ENCODE results near the gene FOXQ1. TPM values are rescaled to one million over a fixed set of nuclear protein-coding genes. Genes with fewer than 3 reads are reported as not detected.
A peak's percentile ranks its signal among the peaks of the same experiment; 100 is the strongest.

FOXQ1 gene
- not detected in 2 replicates for total RNA-seq
- long read RNA-seq: 0 reads

GRCh38 chr6:1311400-1312202 is at the start of gene FOXQ1:
Gene FOXQ1 (plus strand): TSS chr6:1312098. CDS start chr6:1312705, 607 bp downstream.
- no peaks in the 10 kb centered on the region for H3K9me3 Mint-ChIP-seq

GRCh38 chr6:1262704-1263038 is 49.2 kb upstream of the FOXQ1 start:
- Mint-ChIP-seq H3K9me3 (no peaks in the 10 kb centered on the region), H3K36me3 (ENCODE audit: low read depth) (no peaks in the 10 kb centered on the region), H3K4me1 (no peaks in the 10 kb centered on the region), H3K27me3 (ENCODE audit: low read depth) (peaks cover 10% of the 10 kb centered on the region), H3K4me3 (no peak overlapping the region), H3K27ac (ENCODE audit: unreplicated experiment) (no peak overlapping the region)
- no peak for DNase-seq (ENCODE audit: low read depth, low spot score)
- TF ChIP-seq CTCF (conservative IDR thresholded peaks at IDR 0.05): no peak

More at GRCh38 chr6:1311400-1312202, at the start of gene FOXQ1:
- peaks cover 26% of the 10 kb centered on the region for H3K4me1 Mint-ChIP-seq
- DNase-seq (ENCODE audit: low read depth, low spot score): no peak
- peaks cover 89% of the 10 kb centered on the region for H3K27me3 Mint-ChIP-seq (ENCODE audit: low read depth)
- no peak within 1 kb of the TSS for H3K27ac Mint-ChIP-seq (ENCODE audit: unreplicated experiment)
- peaks cover 8% of the 10 kb centered on the region for H3K36me3 Mint-ChIP-seq (ENCODE audit: low read depth)
- H3K4me3 Mint-ChIP-seq: peak within 1 kb of the TSS; percentile 69
- no peak for TF ChIP-seq CTCF (conservative IDR thresholded peaks at IDR 0.05)

GRCh38 chr6:1263039-1263849 is 48.7 kb upstream of the FOXQ1 start:
- H3K27ac Mint-ChIP-seq (ENCODE audit: unreplicated experiment): no peak overlapping the region
- H3K36me3 Mint-ChIP-seq (ENCODE audit: low read depth): no peaks in the 10 kb centered on the region
- no peak for DNase-seq (ENCODE audit: low read depth, low spot score)
- no peaks in the 10 kb centered on the region for H3K9me3 Mint-ChIP-seq
- H3K4me3 Mint-ChIP-seq: no peak overlapping the region
- H3K4me1 Mint-ChIP-seq: no peaks in the 10 kb centered on the region
- peaks cover 10% of the 10 kb centered on the region for H3K27me3 Mint-ChIP-seq (ENCODE audit: low read depth)
- TF ChIP-seq CTCF (conservative IDR thresholded peaks at IDR 0.05): no peak

GRCh38 chr6:1263850-1264377 is 48.0 kb upstream of the FOXQ1 start:
- H3K27ac Mint-ChIP-seq (ENCODE audit: unreplicated experiment): no peak overlapping the region
- no peak for DNase-seq (ENCODE audit: low read depth, low spot score)
- H3K9me3 Mint-ChIP-seq: no peaks in the 10 kb centered on the region
- H3K4me3 Mint-ChIP-seq: no peak overlapping the region
- no peak for TF ChIP-seq CTCF (conservative IDR thresholded peaks at IDR 0.05)
- no peaks in the 10 kb centered on the region for H3K36me3 Mint-ChIP-seq (ENCODE audit: low read depth)
- peaks cover 15% of the 10 kb centered on the region for H3K27me3 Mint-ChIP-seq (ENCODE audit: low read depth)
- no peaks in the 10 kb centered on the region for H3K4me1 Mint-ChIP-seq

GRCh38 chr6:1264619-1265445 is 47.1 kb upstream of the FOXQ1 start:
- Mint-ChIP-seq H3K27me3 (ENCODE audit: low read depth) (peaks cover 16% of the 10 kb centered on the region), H3K4me3 (no peak overlapping the region), H3K36me3 (ENCODE audit: low read depth) (no peaks in the 10 kb centered on the region), H3K4me1 (no peaks in the 10 kb centered on the region), H3K9me3 (no peaks in the 10 kb centered on the region), H3K27ac (ENCODE audit: unreplicated experiment) (no peak overlapping the region)
- no peak for DNase-seq (ENCODE audit: low read depth, low spot score)
- no peak for TF ChIP-seq CTCF (conservative IDR thresholded peaks at IDR 0.05)

Data from neural crest cell (in vitro differentiated cells).